ENCODE results near the gene SLC15A3.

DNA sequence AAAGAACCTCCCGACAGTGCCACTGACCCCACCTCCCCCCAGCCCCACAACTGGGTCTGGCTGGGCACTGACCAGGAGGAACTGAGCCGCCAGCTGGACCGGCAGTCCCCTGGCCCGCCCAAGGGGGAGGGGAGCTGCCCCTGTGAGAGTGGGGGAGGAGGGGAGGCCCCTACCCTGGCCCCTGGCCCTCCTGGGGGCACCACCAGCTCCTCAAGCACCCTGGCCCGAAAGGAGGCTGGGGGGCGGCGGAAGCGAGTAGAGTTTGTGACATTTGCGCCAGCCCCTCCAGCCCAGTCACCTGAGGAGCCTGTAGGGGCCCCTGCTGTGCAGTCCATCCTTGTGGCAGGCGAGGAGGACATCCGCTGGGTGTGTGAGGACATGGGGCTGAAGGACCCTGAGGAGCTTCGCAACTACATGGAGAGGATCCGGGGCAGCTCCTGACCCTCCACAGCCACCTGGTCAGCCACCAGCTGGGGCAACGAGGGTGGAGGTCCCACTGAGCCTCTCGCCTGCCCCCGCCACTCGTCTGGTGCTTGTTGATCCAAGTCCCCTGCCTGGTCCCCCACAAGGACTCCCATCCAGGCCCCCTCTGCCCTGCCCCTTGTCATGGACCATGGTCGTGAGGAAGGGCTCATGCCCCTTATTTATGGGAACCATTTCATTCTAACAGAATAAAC, 15.4 kb downstream of the SLC15A3 start:
- no peak for TF ChIP-seq JUND (IDR thresholded peaks at IDR 0.05)
- no peak for TF ChIP-seq TCF12 (IDR thresholded peaks at IDR 0.05)
- TF ChIP-seq, protein P1, sequence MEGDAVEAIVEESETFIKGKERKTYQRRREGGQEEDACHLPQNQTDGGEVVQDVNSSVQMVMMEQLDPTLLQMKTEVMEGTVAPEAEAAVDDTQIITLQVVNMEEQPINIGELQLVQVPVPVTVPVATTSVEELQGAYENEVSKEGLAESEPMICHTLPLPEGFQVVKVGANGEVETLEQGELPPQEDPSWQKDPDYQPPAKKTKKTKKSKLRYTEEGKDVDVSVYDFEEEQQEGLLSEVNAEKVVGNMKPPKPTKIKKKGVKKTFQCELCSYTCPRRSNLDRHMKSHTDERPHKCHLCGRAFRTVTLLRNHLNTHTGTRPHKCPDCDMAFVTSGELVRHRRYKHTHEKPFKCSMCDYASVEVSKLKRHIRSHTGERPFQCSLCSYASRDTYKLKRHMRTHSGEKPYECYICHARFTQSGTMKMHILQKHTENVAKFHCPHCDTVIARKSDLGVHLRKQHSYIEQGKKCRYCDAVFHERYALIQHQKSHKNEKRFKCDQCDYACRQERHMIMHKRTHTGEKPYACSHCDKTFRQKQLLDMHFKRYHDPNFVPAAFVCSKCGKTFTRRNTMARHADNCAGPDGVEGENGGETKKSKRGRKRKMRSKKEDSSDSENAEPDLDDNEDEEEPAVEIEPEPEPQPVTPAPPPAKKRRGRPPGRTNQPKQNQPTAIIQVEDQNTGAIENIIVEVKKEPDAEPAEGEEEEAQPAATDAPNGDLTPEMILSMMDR (IDR thresholded peaks at IDR 0.05), result no peak
- no peak for TF ChIP-seq EP300 (IDR thresholded peaks at IDR 0.05; ENCODE audit: borderline replicate concordance in 1 of 2, low read depth in 1 of 2, low read length in 1 of 2)
- no peak for TF ChIP-seq TEAD4 (IDR thresholded peaks at IDR 0.05; ENCODE audit: borderline replicate concordance, insufficient read depth)
- no peak for TF ChIP-seq EZH2phosphoT487 (IDR thresholded peaks at IDR 0.05; ENCODE audit: borderline replicate concordance, low read depth)
- no peak for TF ChIP-seq NFIC (IDR thresholded peaks at IDR 0.05; ENCODE audit: borderline replicate concordance)
- no peak for TF ChIP-seq POLR2AphosphoS5 (IDR thresholded peaks at IDR 0.05; ENCODE audit: low read depth, low read length)
- TF ChIP-seq, protein P2, sequence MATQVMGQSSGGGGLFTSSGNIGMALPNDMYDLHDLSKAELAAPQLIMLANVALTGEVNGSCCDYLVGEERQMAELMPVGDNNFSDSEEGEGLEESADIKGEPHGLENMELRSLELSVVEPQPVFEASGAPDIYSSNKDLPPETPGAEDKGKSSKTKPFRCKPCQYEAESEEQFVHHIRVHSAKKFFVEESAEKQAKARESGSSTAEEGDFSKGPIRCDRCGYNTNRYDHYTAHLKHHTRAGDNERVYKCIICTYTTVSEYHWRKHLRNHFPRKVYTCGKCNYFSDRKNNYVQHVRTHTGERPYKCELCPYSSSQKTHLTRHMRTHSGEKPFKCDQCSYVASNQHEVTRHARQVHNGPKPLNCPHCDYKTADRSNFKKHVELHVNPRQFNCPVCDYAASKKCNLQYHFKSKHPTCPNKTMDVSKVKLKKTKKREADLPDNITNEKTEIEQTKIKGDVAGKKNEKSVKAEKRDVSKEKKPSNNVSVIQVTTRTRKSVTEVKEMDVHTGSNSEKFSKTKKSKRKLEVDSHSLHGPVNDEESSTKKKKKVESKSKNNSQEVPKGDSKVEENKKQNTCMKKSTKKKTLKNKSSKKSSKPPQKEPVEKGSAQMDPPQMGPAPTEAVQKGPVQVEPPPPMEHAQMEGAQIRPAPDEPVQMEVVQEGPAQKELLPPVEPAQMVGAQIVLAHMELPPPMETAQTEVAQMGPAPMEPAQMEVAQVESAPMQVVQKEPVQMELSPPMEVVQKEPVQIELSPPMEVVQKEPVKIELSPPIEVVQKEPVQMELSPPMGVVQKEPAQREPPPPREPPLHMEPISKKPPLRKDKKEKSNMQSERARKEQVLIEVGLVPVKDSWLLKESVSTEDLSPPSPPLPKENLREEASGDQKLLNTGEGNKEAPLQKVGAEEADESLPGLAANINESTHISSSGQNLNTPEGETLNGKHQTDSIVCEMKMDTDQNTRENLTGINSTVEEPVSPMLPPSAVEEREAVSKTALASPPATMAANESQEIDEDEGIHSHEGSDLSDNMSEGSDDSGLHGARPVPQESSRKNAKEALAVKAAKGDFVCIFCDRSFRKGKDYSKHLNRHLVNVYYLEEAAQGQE (IDR thresholded peaks at IDR 0.05; ENCODE audit: low read depth, low read length), result no peak
- TF ChIP-seq FOXM1 (IDR thresholded peaks at IDR 0.05; ENCODE audit: low read depth), result no peak
- TF ChIP-seq ZBTB33 (IDR thresholded peaks at IDR 0.05; ENCODE audit: borderline replicate concordance, low read depth), result no peak

Measured in SK-N-SH (cell line).